ENCODE data around the gene TMEM72.
A peak's percentile ranks its signal among the peaks of the same experiment; 100 is the strongest.

Gene TMEM72

DNA sequence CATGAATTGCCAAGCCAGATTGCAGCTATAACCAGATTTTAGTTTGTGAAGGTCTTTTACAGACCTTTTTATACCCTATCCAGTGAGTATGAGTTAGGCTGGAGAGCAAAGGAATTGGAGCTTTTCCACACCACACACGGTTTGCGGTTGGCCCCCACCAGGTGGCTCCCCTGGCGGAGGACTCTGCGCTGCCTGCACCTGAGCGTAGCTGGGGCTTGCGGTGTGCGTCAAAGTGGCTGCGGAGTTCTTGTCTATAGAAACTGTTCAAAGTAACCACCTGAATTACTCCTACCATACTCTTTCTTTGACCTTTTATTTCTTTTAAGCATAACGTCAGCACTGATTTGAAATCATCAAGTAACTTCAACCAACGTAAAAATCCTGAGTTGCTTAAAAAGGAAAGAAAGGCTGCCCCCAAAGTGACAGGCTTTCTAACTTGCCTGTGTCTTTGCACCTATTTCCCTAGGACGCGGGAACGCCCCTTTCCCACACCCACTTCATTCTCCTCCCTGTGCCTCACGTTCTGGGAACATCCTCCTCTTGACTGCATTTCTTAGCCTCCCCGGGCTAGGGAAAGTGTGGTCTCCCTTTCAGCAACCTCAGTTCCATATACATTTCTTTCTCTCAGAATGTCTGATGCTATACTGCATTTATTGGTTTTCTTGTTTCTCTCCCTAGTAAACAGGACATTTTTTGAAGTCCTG lies 47.6 kb upstream of the TMEM72 start:
- no peaks in the 10 kb centered on the region for H3K27me3 ChIP-seq (ENCODE audit: insufficient read depth, low read length, poor library complexity, severe bottlenecking)
- no peak overlapping the region for H3K4me3 ChIP-seq (ENCODE audit: low read length, poor library complexity, severe bottlenecking)
- H3K9ac ChIP-seq (ENCODE audit: low read depth, low read length, poor library complexity, severe bottlenecking) = no peak overlapping the region
- no peak overlapping the region for H3K4me2 ChIP-seq (ENCODE audit: low read depth, low read length, poor library complexity, severe bottlenecking)
- H3K9me3 ChIP-seq (ENCODE audit: insufficient read depth, low read depth, low read length) = no peaks in the 10 kb centered on the region
- TF ChIP-seq, protein P1, sequence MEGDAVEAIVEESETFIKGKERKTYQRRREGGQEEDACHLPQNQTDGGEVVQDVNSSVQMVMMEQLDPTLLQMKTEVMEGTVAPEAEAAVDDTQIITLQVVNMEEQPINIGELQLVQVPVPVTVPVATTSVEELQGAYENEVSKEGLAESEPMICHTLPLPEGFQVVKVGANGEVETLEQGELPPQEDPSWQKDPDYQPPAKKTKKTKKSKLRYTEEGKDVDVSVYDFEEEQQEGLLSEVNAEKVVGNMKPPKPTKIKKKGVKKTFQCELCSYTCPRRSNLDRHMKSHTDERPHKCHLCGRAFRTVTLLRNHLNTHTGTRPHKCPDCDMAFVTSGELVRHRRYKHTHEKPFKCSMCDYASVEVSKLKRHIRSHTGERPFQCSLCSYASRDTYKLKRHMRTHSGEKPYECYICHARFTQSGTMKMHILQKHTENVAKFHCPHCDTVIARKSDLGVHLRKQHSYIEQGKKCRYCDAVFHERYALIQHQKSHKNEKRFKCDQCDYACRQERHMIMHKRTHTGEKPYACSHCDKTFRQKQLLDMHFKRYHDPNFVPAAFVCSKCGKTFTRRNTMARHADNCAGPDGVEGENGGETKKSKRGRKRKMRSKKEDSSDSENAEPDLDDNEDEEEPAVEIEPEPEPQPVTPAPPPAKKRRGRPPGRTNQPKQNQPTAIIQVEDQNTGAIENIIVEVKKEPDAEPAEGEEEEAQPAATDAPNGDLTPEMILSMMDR (conservative IDR thresholded peaks at IDR 0.05; ENCODE audit: low read length) = no peak; the same call in 1 of the 2 replicates
- no peak for TF ChIP-seq EZH2phosphoT487 (IDR thresholded peaks at IDR 0.05; ENCODE audit: borderline replicate concordance)
- H3K79me2 ChIP-seq (ENCODE audit: insufficient read depth, low read length) = no peaks in the 10 kb centered on the region
- H2AFZ ChIP-seq (ENCODE audit: low read length) = no peak overlapping the region
- H3K9me2 ChIP-seq (replicated peaks; ENCODE audit: low read depth, low read length) = no peaks in the 10 kb centered on the region
- peaks cover 4% of the 10 kb centered on the region for H3K4me1 ChIP-seq (ENCODE audit: insufficient read depth, low read length, poor library complexity, severe bottlenecking)
- H3K36me3 ChIP-seq (ENCODE audit: insufficient read depth, low read length) = no peaks in the 10 kb centered on the region
- no peaks in the 10 kb centered on the region for H3F3A ChIP-seq (ENCODE audit: low read depth)
- H4K20me1 ChIP-seq (ENCODE audit: insufficient read depth, low read length, poor library complexity, severe bottlenecking) = no peaks in the 10 kb centered on the region

DNA sequence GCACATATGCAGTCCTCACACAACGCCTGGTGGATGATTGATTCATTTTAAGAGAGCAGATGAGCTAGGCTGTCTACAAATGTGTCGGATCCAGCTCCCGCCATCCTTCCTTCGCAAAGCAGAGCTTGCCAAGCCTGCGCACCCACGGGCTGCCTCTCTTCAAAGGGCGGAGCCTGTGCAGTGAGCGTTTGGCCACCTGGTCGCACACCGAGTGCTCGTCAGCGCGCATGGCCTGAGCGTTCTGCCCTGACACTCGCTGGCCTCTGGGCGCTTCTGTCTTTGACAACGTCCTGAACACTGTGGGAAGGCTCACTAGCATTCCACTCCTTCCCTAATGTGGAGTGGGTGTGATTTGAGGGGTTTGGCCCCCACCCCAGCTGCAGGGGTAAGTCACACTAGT lies 47.1 kb upstream of the TMEM72 start:
- Histone ChIP-seq H3F3A (ENCODE audit: low read depth) (no peaks in the 10 kb centered on the region), H3K9me3 (ENCODE audit: insufficient read depth, low read depth, low read length) (no peaks in the 10 kb centered on the region), H4K20me1 (ENCODE audit: insufficient read depth, low read length, poor library complexity, severe bottlenecking) (no peaks in the 10 kb centered on the region), H3K4me1 (ENCODE audit: insufficient read depth, low read length, poor library complexity, severe bottlenecking) (peaks cover 4% of the 10 kb centered on the region), H2AFZ (ENCODE audit: low read length) (peak overlapping the region; percentile 75; the same call in 1 of the 2 replicates), H3K4me2 (ENCODE audit: low read depth, low read length, poor library complexity, severe bottlenecking) (no peak overlapping the region), H3K79me2 (ENCODE audit: insufficient read depth, low read length) (no peaks in the 10 kb centered on the region), H3K36me3 (ENCODE audit: insufficient read depth, low read length) (no peaks in the 10 kb centered on the region), H3K4me3 (ENCODE audit: low read length, poor library complexity, severe bottlenecking) (no peak overlapping the region), H3K27me3 (ENCODE audit: insufficient read depth, low read length, poor library complexity, severe bottlenecking) (no peaks in the 10 kb centered on the region), H3K9ac (ENCODE audit: low read depth, low read length, poor library complexity, severe bottlenecking) (no peak overlapping the region), H3K9me2 (replicated peaks; ENCODE audit: low read depth, low read length) (no peaks in the 10 kb centered on the region)
- TF ChIP-seq, protein P1 (conservative IDR thresholded peaks at IDR 0.05; ENCODE audit: low read length) = no peak
- no peak for TF ChIP-seq EZH2phosphoT487 (IDR thresholded peaks at IDR 0.05; ENCODE audit: borderline replicate concordance)

DNA sequence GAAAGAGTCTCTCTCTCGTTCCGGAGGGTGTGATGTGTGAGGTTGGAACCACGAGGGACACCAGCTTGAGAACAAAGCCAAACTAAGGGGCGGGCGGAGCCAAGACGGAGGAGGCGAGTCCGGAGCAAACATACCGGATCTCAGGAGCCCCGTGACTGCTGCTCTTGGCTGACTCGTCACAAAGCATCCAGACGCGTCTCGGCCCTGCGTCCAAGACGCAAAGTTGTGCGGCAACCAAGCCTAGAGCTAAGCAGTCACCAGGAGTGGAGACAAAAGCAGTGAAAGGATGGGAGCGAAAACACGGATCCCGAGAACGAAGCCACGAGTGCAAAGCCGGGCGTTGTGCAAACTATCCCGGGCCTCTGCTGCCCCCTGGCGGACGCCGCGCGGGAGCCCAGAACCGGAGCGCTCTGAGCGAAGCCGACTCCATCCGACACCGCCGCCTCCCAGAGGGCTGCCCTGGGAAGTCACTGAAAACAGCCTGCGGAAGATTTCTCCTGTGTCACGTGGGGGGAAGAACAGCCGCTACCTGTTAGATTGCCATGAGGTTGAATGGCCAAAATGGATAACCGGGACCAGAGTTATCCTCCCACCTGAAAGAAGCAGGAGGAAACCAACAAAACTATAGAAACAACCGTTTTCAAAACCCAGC lies 46.4 kb upstream of the TMEM72 start:
- H2AFZ ChIP-seq (ENCODE audit: low read length) = peak overlapping the region; percentile 75
- no peaks in the 10 kb centered on the region for H3K27me3 ChIP-seq (ENCODE audit: insufficient read depth, low read length, poor library complexity, severe bottlenecking)
- peak overlapping the region; percentile 56 for H3K4me2 ChIP-seq (ENCODE audit: low read depth, low read length, poor library complexity, severe bottlenecking)
- no peaks in the 10 kb centered on the region for H4K20me1 ChIP-seq (ENCODE audit: insufficient read depth, low read length, poor library complexity, severe bottlenecking)
- H3K79me2 ChIP-seq (ENCODE audit: insufficient read depth, low read length) = no peaks in the 10 kb centered on the region
- peaks cover 4% of the 10 kb centered on the region for H3K4me1 ChIP-seq (ENCODE audit: insufficient read depth, low read length, poor library complexity, severe bottlenecking)
- TF ChIP-seq EZH2phosphoT487 (IDR thresholded peaks at IDR 0.05; ENCODE audit: borderline replicate concordance) = no peak
- TF ChIP-seq, protein P1 (conservative IDR thresholded peaks at IDR 0.05; ENCODE audit: low read length) = peak; percentile 90
- H3K9me3 ChIP-seq (ENCODE audit: insufficient read depth, low read depth, low read length) = no peaks in the 10 kb centered on the region
- H3K9ac ChIP-seq (ENCODE audit: low read depth, low read length, poor library complexity, severe bottlenecking) = no peak overlapping the region
- no peaks in the 10 kb centered on the region for H3K9me2 ChIP-seq (replicated peaks; ENCODE audit: low read depth, low read length)
- H3F3A ChIP-seq (ENCODE audit: low read depth) = no peaks in the 10 kb centered on the region
- no peaks in the 10 kb centered on the region for H3K36me3 ChIP-seq (ENCODE audit: insufficient read depth, low read length)
- peak overlapping the region; percentile 42 for H3K4me3 ChIP-seq (ENCODE audit: low read length, poor library complexity, severe bottlenecking)
